Epidermal melanocyte (primary cell): ENCODE data around the gene ALDOC.

Source experiments
- DNase-seq: peaks from one replicate; pipeline ENCODE4 v3.0.0; 2011; ENCODE audit warnings: low spot score; ENCODE audit not compliant: insufficient read length

ALDOC gene

GRCh38 chr17:28552176-28552999 is 24.3 kb downstream of the ALDOC start, which contains the start of gene UNC119:
Gene UNC119 (minus strand): TSS chr17:28552624. CDS start chr17:28552557, 67 bp downstream.
- DNase-seq = peak; percentile 86

GRCh38 chr17:28551421-28552175 is 25.1 kb downstream of the ALDOC start:
- DNase-seq = no peak

DNA sequence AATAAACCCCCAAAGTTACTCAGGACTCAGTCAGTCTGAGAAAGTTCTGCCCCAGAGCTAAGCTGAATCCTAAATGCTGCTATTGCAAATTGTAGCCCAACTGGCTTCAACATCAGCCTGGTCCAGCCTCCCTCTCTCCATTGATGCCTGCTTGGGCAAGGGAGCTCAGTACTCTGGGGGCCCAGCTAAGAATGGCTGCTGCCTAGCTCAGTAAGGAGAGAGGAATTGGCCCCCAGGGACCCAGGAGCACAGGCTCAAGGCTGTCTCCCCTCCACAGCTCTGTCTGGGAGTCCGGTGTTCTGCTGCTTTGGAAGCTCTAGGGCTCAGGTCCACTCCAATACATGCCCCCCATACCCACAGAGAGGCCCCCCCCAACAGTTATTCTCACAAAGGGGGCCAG is 25.8 kb downstream of the ALDOC start:
- no peak for DNase-seq

GRCh38 chr17:28549236-28550132 is 27.2 kb downstream of the ALDOC start:
- DNase-seq = no peak

- no peak for DNase-seq
Observed at GRCh38 chr17:28548417-28549130, 28.1 kb downstream of the ALDOC start.

GRCh38 chr17:28547623-28548416 is 28.9 kb downstream of the ALDOC start:
- DNase-seq = peak; percentile 67

- no peak for DNase-seq
Observed at GRCh38 chr17:28547096-28547622, 29.5 kb downstream of the ALDOC start.

- DNase-seq = no peak
Observed at GRCh38 chr17:28545787-28546415, 30.8 kb downstream of the ALDOC start.

GRCh38 chr17:28545141-28545503 is 31.6 kb downstream of the ALDOC start:
- no peak for DNase-seq

- DNase-seq = no peak
Observed at GRCh38 chr17:28544402-28545140, 32.1 kb downstream of the ALDOC start.

DNA sequence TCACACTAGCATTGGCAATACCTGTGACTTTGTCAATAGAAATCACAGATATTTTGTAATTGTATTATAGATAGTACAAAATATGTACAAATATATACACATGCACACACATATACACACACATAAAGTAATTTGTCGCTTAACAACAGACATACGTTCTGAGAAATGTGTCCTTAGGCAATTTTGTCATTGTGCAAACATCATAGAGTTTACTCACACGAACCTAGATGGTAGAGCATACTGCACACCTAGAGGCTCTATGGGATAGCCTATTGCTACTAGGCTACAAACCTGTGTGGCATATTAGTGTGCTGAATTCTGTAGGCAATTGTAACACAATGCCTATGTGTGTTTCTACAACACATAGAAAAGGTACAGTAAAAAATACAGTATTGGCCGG is 35.3 kb downstream of the ALDOC start:
- DNase-seq = no peak

DNA sequence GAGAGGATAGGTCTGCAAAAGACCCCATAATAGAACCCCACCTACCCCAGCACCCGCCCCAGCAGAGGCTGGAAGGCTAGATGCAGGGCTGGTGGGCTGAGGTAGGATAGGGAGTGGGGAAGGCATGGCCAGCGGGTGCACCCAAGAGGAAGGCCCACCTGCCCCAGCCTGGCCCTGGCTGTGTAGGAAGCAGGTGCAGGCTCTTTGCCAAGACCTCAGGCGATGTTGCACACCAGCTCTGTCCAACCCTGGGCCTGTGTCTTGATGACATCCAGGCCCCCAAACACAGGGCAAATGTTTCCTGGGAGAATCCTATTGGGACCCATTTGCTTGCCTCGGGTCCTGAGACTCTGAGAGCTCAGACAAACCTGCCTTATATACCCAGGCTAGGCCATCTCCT is 36.5 kb downstream of the ALDOC start:
- DNase-seq = no peak

GRCh38 chr17:28538296-28538895 is 38.3 kb downstream of the ALDOC start:
- DNase-seq = no peak

DNA sequence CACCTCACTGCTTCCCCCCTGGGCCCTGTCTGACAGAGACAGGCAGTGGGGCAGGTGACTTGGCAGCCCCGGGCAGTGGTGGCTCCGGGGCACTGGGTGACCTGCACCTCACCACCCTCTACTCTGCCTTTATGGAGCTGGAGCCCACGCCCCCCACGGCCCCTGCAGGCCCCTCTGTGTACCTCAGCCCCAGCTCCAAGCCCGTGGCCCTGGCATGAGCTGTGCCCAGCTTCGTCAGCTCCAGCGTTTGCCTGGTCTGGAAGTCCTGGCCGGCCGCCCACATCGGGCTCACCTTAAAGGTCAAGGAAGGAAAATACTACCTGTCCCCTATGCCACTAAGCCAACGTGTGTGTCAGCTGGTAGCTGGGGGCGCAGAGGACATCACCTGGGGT is 39.5 kb downstream of the ALDOC start:
- no peak for DNase-seq

DNA sequence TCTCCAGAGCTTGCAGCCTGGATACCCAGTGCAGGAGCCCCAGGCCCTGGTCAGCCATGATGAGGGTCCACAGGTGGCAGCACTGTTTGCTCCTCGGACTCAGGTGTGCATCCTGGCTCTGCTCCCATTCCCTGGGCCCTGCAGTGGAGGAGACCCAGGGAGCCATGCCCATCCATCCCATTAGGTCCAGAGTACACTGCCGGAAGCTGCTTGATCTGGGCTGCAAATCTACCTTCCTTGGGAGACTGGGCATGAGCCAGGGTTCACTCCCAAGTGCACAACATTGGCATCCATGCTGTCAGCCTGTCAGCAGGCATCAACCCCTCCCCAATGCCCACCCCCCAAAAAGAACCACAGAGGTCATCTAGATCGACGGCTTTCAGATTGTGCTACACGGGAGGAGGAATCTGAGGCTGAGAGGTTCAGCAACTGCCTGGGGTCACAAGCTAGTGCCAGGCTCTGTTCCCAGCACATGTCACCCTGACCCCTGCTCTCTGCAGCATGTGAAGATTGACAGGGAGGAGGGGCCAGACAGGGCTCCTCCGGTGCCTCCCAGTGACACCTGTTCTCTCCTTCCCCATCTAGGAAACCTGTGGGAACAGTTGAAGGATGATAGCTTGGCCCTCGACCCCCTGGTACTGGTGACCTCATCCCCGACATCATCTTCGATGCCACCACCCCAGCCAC is 40.0 kb downstream of the ALDOC start:
- DNase-seq = no peak

GRCh38 chr17:28534740-28535375 is 41.8 kb downstream of the ALDOC start:
- DNase-seq = no peak

DNA sequence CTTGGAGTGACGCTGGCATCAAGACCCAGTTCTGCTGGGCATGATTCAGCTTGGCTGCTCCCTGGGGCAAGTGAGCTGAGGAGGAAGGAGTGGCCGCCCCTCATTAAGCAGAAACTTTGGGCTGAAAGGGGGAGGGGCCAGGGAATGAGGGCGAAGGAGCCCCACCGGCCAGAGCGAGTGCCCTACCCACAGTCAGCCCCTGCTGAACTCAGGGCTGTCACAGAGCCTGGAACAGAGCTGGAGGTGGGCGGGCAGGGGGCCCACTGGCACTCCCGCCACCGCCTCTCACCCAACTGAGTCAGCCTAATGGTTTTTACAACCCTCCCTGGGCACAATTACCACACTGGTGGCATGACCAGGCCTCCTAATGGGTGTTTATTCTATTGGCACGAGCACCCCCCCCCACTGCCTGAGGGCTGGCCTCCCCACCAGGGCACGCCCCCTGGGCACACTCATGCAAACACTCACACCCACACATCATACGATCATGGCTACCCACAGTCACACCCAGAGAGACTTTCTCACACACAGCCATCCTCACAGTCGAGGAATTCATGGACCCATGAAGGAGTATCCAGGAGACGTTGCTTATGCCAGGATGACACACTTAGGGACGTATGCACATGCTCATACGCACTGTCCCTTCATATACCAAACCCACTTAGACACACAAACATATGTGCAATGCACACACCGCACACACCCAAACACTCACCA is 43.4 kb downstream of the ALDOC start:
- DNase-seq = no peak
